Activated CD4-positive, alpha-beta T cell treated with anti-CD3 and anti-CD28 coated beads for 36 hours (primary cell): ENCODE data around the gene NKAIN1. TPM values are rescaled to one million over a fixed set of nuclear protein-coding genes. Genes with fewer than 3 reads are reported as not detected.
"Not testable (repeated sequence)": the region's sequence is repeated elsewhere in the genome, so short reads cannot be mapped to it uniquely, and the experiment has no call there.

Experiments
- ATAC-seq: fragments of 200-7000 bp; cut with Tn5 transposase; one replicate; pipeline ENCODE4 v1.10.0; 2021; ENCODE audit warnings: mild to moderate bottlenecking, moderate library complexity
- CTCF ChIA-PET: fragments of 350-600 bp; sonication (Branson Sonifier 250); formaldehyde crosslinking; loops from one replicate; lab custom pipeline; 2021; ENCODE audit warnings: antibody characterized with exemption; lab: Charles Lee
- POLR2A ChIA-PET: fragments of 350-600 bp; sonication (Branson Sonifier 250); formaldehyde crosslinking; loops from one replicate; lab custom pipeline; 2021; ENCODE audit warnings: antibody characterized with exemption, inconsistent platforms; lab: Charles Lee
- DNase-seq: peaks from one replicate; pipeline ENCODE4 v3.0.0-alpha.2; 2020
- H3K27ac Mint-ChIP-seq: one replicate; pipeline ENCODE4 v1.8.0; 2021; ENCODE audit warnings: mixed read lengths
- H3K27me3 Mint-ChIP-seq: one replicate; pipeline ENCODE4 v1.8.0; 2021; ENCODE audit warnings: mixed read lengths
- H3K36me3 Mint-ChIP-seq: one replicate; pipeline ENCODE4 v1.8.0; 2021; ENCODE audit warnings: low read depth, mixed read lengths
- H3K4me1 Mint-ChIP-seq: one replicate; pipeline ENCODE4 v1.8.0; 2021; ENCODE audit warnings: mixed read lengths
- H3K4me3 Mint-ChIP-seq: one replicate; pipeline ENCODE4 v1.8.0; 2021; ENCODE audit warnings: mild to moderate bottlenecking, moderate library complexity, mixed read lengths
- H3K9me3 Mint-ChIP-seq: one replicate; pipeline ENCODE4 v1.8.0; 2021; ENCODE audit warnings: low read depth, mixed read lengths
- intact Hi-C, 2 experiments: fragments of 100-400 bp; cut with DNase I in 1 of 2; cut with micrococcal nuclease in 1 of 2; formaldehyde crosslinking; loops; one replicate each; pipeline versions ENCODE4 v1.14.2 to v1.15.1; 2022 to 2024; cut with DNase I, micrococcal nuclease
- total RNA-seq, 2 experiments: library from RNA; stranded (reverse); gene quantifications; one replicate each; pipeline ENCODE4 v1.2.3, GENCODE V29; 2021

Gene NKAIN1
- total RNA-seq, 2 experiments from 2014 or later, result not detected

- no peak for ATAC-seq
- ChIA-PET CTCF (interaction anchor here (1.1 to 1.2 kb wide), 2 partner anchors 8 to 10 kb away, joined by 5 read pairs; no protein-coding TSS in a partner anchor), POLR2A (no interaction called here)
- Mint-ChIP-seq H3K4me1 (no peaks in the 10 kb centered on the region), H3K27me3 (no peaks in the 10 kb centered on the region), H3K4me3 (no peak overlapping the region), H3K27ac (no peak overlapping the region), H3K36me3 (no peaks in the 10 kb centered on the region), H3K9me3 (no peaks in the 10 kb centered on the region)
- DNase-seq, result no peak
- intact Hi-C loops, result no loop called here
These were observed 46.0 kb downstream of the NKAIN1 start for GRCh38 chr1:31193729-31194128.

GRCh38 chr1:31191281-31191680, 48.4 kb downstream of the NKAIN1 start:
- DNase-seq (no peak), ATAC-seq (no peak)
- Mint-ChIP-seq H3K27me3 (peaks cover 5% of the 10 kb centered on the region), H3K4me1 (no peaks in the 10 kb centered on the region), H3K27ac (no peak overlapping the region), H3K36me3 (no peaks in the 10 kb centered on the region), H3K9me3 (no peaks in the 10 kb centered on the region), H3K4me3 (no peak overlapping the region)
- intact Hi-C loops, result no loop called here
- POLR2A ChIA-PET, result no interaction called here
- CTCF ChIA-PET, result interaction anchor here (1.9 kb wide), 1 partner anchor 9 kb away, joined by 12 read pairs; no protein-coding TSS in a partner anchor

GRCh38 chr1:31189696-31190674, 49.7 kb downstream of the NKAIN1 start:
- ChIA-PET POLR2A (no interaction called here), CTCF (interaction anchor here (0.6 to 1.4 kb wide), 4 partner anchors 9 to 1942 kb away, joined by 3 to 5 read pairs (median 3); no protein-coding TSS in a partner anchor)
- DNase-seq (no peak), ATAC-seq (no peak)
- H3K4me3 Mint-ChIP-seq, result no peak overlapping the region
- H3K9me3 Mint-ChIP-seq, result no peaks in the 10 kb centered on the region
- no peaks in the 10 kb centered on the region for H3K36me3 Mint-ChIP-seq
- H3K4me1 Mint-ChIP-seq, result no peaks in the 10 kb centered on the region
- H3K27me3 Mint-ChIP-seq, result peaks cover 5% of the 10 kb centered on the region
- intact Hi-C loops, result loop anchor here (10.0 kb wide), 2 partner anchors 145 to 205 kb away; no protein-coding TSS in a partner anchor
- no peak overlapping the region for H3K27ac Mint-ChIP-seq

GRCh38 chr1:31183927-31184554, 55.6 kb downstream of the NKAIN1 start:
- peak; percentile 62 for DNase-seq
- H3K4me3 Mint-ChIP-seq, result no peak overlapping the region
- H3K27me3 Mint-ChIP-seq, result peaks cover 31% of the 10 kb centered on the region
- no peaks in the 10 kb centered on the region for H3K9me3 Mint-ChIP-seq
- CTCF ChIA-PET, result interaction anchor here (0.6 to 1.6 kb wide), 10 partner anchors 10 to 184 kb away, joined by 3 to 9 read pairs (median 3); partner anchors contain the start of genes SNRNP40 and ZCCHC17
- no peak for ATAC-seq
- no peaks in the 10 kb centered on the region for H3K36me3 Mint-ChIP-seq
- POLR2A ChIA-PET, result interaction anchor here (0.6 kb wide), 1 partner anchor 9 kb away, joined by 3 read pairs; no protein-coding TSS in a partner anchor
- peaks cover 7% of the 10 kb centered on the region for H3K4me1 Mint-ChIP-seq
- intact Hi-C loops, result loop anchor here (1.0 to 10.0 kb wide), 5 partner anchors 151 to 365 kb away; no protein-coding TSS in a partner anchor
- H3K27ac Mint-ChIP-seq, result no peak overlapping the region

GRCh38 chr1:31183126-31183525, 56.6 kb downstream of the NKAIN1 start:
- no peaks in the 10 kb centered on the region for H3K9me3 Mint-ChIP-seq
- ChIA-PET CTCF (interaction anchor here (0.8 to 3.2 kb wide), 6 partner anchors 9 to 31 kb away, joined by 3 to 12 read pairs (median 4); no protein-coding TSS in a partner anchor), POLR2A (no interaction called here)
- no peak overlapping the region for H3K4me3 Mint-ChIP-seq
- H3K27me3 Mint-ChIP-seq, result peaks cover 35% of the 10 kb centered on the region
- H3K4me1 Mint-ChIP-seq, result peaks cover 7% of the 10 kb centered on the region
- DNase-seq, result no peak
- no peak overlapping the region for H3K27ac Mint-ChIP-seq
- no peaks in the 10 kb centered on the region for H3K36me3 Mint-ChIP-seq
- ATAC-seq, result no peak
- intact Hi-C loops, result loop anchor here (10.0 kb wide), 2 partner anchors 152 to 212 kb away; no protein-coding TSS in a partner anchor

GRCh38 chr1:31182352-31182751, 57.3 kb downstream of the NKAIN1 start:
- Mint-ChIP-seq H3K27me3 (peaks cover 38% of the 10 kb centered on the region), H3K27ac (no peak overlapping the region), H3K36me3 (no peaks in the 10 kb centered on the region), H3K4me1 (peaks cover 7% of the 10 kb centered on the region), H3K9me3 (no peaks in the 10 kb centered on the region), H3K4me3 (no peak overlapping the region)
- CTCF ChIA-PET, result interaction anchor here (0.7 to 3.2 kb wide), 6 partner anchors 9 to 462 kb away, joined by 3 to 16 read pairs (median 7); partner anchors contain the start of gene PEF1
- DNase-seq (peak; percentile 74), ATAC-seq (peak; percentile 46)
- POLR2A ChIA-PET, result no interaction called here
- intact Hi-C loops, result loop anchor here (10.0 kb wide), 2 partner anchors 152 to 212 kb away; no protein-coding TSS in a partner anchor

- Mint-ChIP-seq H3K27me3 (peaks cover 33% of the 10 kb centered on the region), H3K4me3 (no peak overlapping the region), H3K27ac (no peak overlapping the region), H3K36me3 (no peaks in the 10 kb centered on the region), H3K4me1 (peaks cover 7% of the 10 kb centered on the region), H3K9me3 (no peaks in the 10 kb centered on the region)
- CTCF ChIA-PET, result interaction anchor here (0.5 to 3.2 kb wide), 23 partner anchors 8 to 463 kb away, joined by 3 to 16 read pairs (median 3); partner anchors contain the start of genes PEF1, SNRNP40 and ZCCHC17
- peak; percentile 66 for ATAC-seq
- peak; percentile 74 for DNase-seq
- intact Hi-C loops, result loop anchor here (10.0 kb wide), 2 partner anchors 153 to 213 kb away; no protein-coding TSS in a partner anchor
- POLR2A ChIA-PET, result interaction anchor here (0.6 kb wide), 1 partner anchor 68 kb away, joined by 3 read pairs; no protein-coding TSS in a partner anchor
These were observed 58.0 kb downstream of the NKAIN1 start for GRCh38 chr1:31181515-31182343.

- Mint-ChIP-seq H3K4me3 (no peak overlapping the region), H3K27ac (no peak overlapping the region), H3K4me1 (peaks cover 7% of the 10 kb centered on the region), H3K27me3 (peaks cover 33% of the 10 kb centered on the region), H3K36me3 (no peaks in the 10 kb centered on the region), H3K9me3 (no peaks in the 10 kb centered on the region)
- ChIA-PET CTCF (interaction anchor here (0.7 to 3.2 kb wide), 11 partner anchors 10 to 1709 kb away, joined by 3 to 16 read pairs (median 3); partner anchors contain the start of genes SNRNP40 and ZCCHC17), POLR2A (no interaction called here)
- DNase-seq (no peak), ATAC-seq (no peak)
- intact Hi-C loops, result loop anchor here (10.0 kb wide), 2 partner anchors 154 to 214 kb away; no protein-coding TSS in a partner anchor
These were observed 59.3 kb downstream of the NKAIN1 start for GRCh38 chr1:31180338-31180737.

- H3K27me3 Mint-ChIP-seq, result peaks cover 25% of the 10 kb centered on the region
- DNase-seq, POLR2A ChIA-PET, H3K4me3 Mint-ChIP-seq, CTCF ChIA-PET, intact Hi-C loops, H3K27ac Mint-ChIP-seq, ATAC-seq, H3K9me3 Mint-ChIP-seq, H3K4me1 Mint-ChIP-seq, H3K36me3 Mint-ChIP-seq: not testable (repeated sequence)
These were observed 63.4 kb downstream of the NKAIN1 start for GRCh38 chr1:31176291-31176690.

GRCh38 chr1:31170486-31170735, 69.3 kb downstream of the NKAIN1 start:
- intact Hi-C loops, result loop anchor here in 1 of 2 experiments (1.0 kb wide), 1 partner anchor 15 kb away; no protein-coding TSS in a partner anchor
- no peak for ATAC-seq
- H3K27me3 Mint-ChIP-seq, result no peaks in the 10 kb centered on the region
- H3K9me3 Mint-ChIP-seq, result no peaks in the 10 kb centered on the region
- CTCF ChIA-PET, result interaction anchor here (0.6 to 3.1 kb wide), 6 partner anchors 10 to 379 kb away, joined by 3 to 16 read pairs (median 5); no protein-coding TSS in a partner anchor
- H3K4me1 Mint-ChIP-seq, result peaks cover 9% of the 10 kb centered on the region
- H3K4me3 Mint-ChIP-seq, result no peak overlapping the region
- H3K36me3 Mint-ChIP-seq, result no peaks in the 10 kb centered on the region
- POLR2A ChIA-PET, result no interaction called here
- peak overlapping the region; percentile 53 for H3K27ac Mint-ChIP-seq
- no peak for DNase-seq
